Mammary epithelial cell (primary cell): ENCODE data around the gene KRT13.

ENCODE experiments used
- EZH2 ChIP-seq: IDR thresholded peaks from 2 replicates; pipeline ENCODE4 v1.6.1; 2012; ENCODE audit warnings: low read length, inconsistent platforms, borderline replicate concordance
- TF ChIP-seq, protein P1 (sequence below), 2 donors: IDR thresholded peaks in 1 of 2; conservative IDR thresholded peaks in 1 of 2; 2 replicates each; pipeline ENCODE4 v1.5.1; 2011 to 2012; ENCODE audit warnings: inconsistent platforms in 2 of 2, low read length in 2 of 2, mild to moderate bottlenecking in 2 of 2, control low read depth in 1 of 2, low read depth in 1 of 2; ENCODE audit not compliant: insufficient read depth in 1 of 2; ENCODE audit errors: extremely low read depth in 1 of 2

DNA sequence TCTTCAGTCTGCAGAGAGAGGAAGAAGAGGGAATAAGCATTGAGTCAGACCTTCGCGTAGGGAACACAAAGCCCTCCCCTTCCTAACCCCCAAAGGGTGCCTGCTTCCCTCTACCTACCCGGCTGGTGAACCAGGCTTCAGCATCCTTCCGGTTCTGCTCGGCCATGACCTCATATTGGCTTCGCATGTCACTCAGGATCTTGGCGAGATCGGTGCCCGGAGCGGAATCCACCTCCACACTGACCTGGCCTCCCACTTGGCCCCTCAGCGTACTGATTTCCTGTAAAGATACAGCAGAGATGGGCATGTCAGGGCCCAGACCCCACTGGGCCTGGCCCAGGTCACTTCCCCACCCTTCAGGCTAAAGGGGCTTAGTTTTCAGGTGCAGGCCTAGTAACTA, 18.8 kb upstream of the KRT13 start:
- TF ChIP-seq, protein P1, sequence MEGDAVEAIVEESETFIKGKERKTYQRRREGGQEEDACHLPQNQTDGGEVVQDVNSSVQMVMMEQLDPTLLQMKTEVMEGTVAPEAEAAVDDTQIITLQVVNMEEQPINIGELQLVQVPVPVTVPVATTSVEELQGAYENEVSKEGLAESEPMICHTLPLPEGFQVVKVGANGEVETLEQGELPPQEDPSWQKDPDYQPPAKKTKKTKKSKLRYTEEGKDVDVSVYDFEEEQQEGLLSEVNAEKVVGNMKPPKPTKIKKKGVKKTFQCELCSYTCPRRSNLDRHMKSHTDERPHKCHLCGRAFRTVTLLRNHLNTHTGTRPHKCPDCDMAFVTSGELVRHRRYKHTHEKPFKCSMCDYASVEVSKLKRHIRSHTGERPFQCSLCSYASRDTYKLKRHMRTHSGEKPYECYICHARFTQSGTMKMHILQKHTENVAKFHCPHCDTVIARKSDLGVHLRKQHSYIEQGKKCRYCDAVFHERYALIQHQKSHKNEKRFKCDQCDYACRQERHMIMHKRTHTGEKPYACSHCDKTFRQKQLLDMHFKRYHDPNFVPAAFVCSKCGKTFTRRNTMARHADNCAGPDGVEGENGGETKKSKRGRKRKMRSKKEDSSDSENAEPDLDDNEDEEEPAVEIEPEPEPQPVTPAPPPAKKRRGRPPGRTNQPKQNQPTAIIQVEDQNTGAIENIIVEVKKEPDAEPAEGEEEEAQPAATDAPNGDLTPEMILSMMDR (conservative IDR thresholded peaks at IDR 0.05 in 1 of 2, IDR thresholded peaks at IDR 0.05 in 1 of 2; ENCODE audit: extremely low read depth in 1 of 2, insufficient read depth in 1 of 2, low read depth in 1 of 2, low read length in 2 of 2) = no peak
- no peak for TF ChIP-seq EZH2
